Mucosa of descending colon (tissue), 3 donors: ENCODE results near the gene UPB1. TPM values are rescaled to one million over a fixed set of nuclear protein-coding genes. Genes with fewer than 3 reads are reported as not detected.

Experiments used
- ATAC-seq: fragments of 200-7000 bp; cut with Tn5 transposase; one replicate; pipeline ENCODE4 v1.9.1; 2020; ENCODE audit warnings: mild to moderate bottlenecking, moderate library complexity
- DNase-seq, 3 donors: peaks; one replicate each; pipeline ENCODE4 v3.0.0-alpha.2; 2020
- H3K36me3 ChIP-seq: fragments of 200-600 bp; one replicate; pipeline ENCODE4 v1.8.0; 2021; ENCODE audit warnings: low read depth, mild to moderate bottlenecking
- H3K4me1 ChIP-seq: fragments of 200-600 bp; one replicate; pipeline ENCODE4 v1.8.0; 2021; ENCODE audit warnings: low read depth, mild to moderate bottlenecking
- H3K4me3 ChIP-seq: fragments of 200-600 bp; one replicate; pipeline ENCODE4 v1.8.0; 2021; ENCODE audit warnings: mild to moderate bottlenecking
- H3K9me3 ChIP-seq: fragments of 200-600 bp; one replicate; pipeline ENCODE4 v1.8.0; 2021; ENCODE audit warnings: mild to moderate bottlenecking
- intact Hi-C, 2 donors: fragments of 100-400 bp; cut with DNase I in 1 of 2; cut with micrococcal nuclease in 1 of 2; formaldehyde crosslinking; loops; one replicate each; pipeline versions ENCODE4 v1.11.0 to v1.11.1; 2022; cut with DNase I, micrococcal nuclease
- total RNA-seq, 3 donors: library from RNA; stranded (reverse); fragmentation: NEBNext Ultra II Directional in 2 of 3; extraction: Animal tissue kit (Norgen Biotek cat#: 25700) in 2 of 3; gene quantifications; one replicate each; pipeline versions ENCODE4 v1.2.1 to v1.2.4, GENCODE V29; 2021 to 2023
- TF ChIP-seq, protein P1 (sequence below): fragments of 200-600 bp; IDR thresholded peaks from one replicate; pipeline ENCODE4 v1.8.0; 2022; ENCODE audit warnings: antibody characterized with exemption, mild to moderate bottlenecking
- donor health status: DM: no; HTN: no; CAD: no; lungs with moderate emphysema.
- donor health status: DM: no; HTN: no; CAD: no.
- donor health status: DM: no; HTN: yes; CAD: no.

The UPB1 gene
- total RNA-seq, 3 donors from 2014 or later: 0.16 to 0.20 (median 0.19) TPM

DNA sequence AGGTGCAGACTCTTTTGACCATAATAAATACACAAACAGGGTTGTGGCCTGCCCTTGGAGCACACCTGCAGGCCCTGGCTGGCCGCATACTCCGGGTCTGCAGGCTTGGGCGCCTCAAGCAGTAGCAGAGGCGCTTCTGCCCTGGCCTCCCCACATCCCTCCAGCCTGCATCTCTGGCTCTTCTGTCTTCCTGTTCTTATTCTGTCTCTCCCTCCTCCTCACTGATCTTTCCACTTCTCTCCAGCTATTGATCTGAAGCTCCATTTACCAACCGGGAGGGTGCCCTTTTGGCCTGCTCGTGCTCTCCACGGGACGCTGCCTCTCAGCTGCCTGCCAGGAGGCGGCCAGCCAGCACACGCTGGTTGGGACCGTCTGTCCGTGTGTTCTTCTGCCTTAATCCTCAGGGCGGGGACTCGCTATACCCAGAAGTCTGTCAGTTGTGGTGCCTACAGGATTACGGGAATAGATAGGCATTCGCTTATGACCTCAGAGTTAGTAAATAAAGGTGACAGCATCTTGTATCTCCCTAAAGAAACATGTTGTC, 5.2 kb downstream of the UPB1 start:
- intact Hi-C loops: no loop called here
- DNase-seq: no peak
- TF ChIP-seq, protein P1, sequence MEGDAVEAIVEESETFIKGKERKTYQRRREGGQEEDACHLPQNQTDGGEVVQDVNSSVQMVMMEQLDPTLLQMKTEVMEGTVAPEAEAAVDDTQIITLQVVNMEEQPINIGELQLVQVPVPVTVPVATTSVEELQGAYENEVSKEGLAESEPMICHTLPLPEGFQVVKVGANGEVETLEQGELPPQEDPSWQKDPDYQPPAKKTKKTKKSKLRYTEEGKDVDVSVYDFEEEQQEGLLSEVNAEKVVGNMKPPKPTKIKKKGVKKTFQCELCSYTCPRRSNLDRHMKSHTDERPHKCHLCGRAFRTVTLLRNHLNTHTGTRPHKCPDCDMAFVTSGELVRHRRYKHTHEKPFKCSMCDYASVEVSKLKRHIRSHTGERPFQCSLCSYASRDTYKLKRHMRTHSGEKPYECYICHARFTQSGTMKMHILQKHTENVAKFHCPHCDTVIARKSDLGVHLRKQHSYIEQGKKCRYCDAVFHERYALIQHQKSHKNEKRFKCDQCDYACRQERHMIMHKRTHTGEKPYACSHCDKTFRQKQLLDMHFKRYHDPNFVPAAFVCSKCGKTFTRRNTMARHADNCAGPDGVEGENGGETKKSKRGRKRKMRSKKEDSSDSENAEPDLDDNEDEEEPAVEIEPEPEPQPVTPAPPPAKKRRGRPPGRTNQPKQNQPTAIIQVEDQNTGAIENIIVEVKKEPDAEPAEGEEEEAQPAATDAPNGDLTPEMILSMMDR: no peak

DNA sequence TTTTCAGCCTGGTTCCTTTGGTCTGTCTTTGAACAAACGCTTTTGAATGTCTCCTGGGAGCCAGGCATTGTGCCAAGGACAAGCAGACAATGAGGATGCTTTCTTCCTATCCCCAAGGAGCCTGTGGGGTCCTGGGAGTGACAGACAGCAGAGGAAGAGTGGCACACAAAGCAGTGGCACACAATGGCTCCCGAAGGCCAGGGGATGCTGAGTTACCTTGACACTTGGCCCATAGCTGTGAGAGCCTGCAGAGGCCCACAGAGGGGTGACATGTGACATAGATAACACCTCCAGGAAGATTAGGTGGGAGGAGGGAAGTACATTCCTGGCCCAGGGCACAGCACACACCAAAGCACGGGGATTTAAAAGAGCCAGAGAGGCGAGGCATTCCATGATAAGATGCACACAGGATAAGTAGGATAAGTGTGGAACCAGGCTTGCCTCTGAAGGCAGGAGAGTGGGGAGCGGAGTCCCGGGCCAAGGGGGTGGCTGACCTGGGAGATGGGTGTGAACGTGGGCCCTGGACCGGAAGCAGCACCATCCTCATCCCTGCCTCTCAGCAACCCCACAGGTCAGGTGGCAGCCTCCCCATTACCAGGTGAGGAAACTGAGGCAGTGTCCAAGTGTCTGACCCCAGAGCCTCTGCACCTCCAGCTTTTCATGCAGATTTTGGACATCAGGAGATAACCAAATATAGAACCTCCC, 6.3 kb downstream of the UPB1 start:
- DNase-seq (no peak), ATAC-seq (no peak)
- Histone ChIP-seq H3K9me3 (no peaks in the 10 kb centered on the region), H3K4me3 (no peak overlapping the region), H3K36me3 (no peaks in the 10 kb centered on the region), H3K4me1 (peaks cover 8% of the 10 kb centered on the region)
- intact Hi-C loops: no loop called here
- TF ChIP-seq, protein P1: no peak

More for the DNA sequence above, 5.2 kb downstream of the UPB1 start:
- Histone ChIP-seq H3K9me3 (no peaks in the 10 kb centered on the region), H3K4me3 (no peak overlapping the region), H3K4me1 (no peaks in the 10 kb centered on the region), H3K36me3 (no peaks in the 10 kb centered on the region)
- no peak for ATAC-seq

DNA sequence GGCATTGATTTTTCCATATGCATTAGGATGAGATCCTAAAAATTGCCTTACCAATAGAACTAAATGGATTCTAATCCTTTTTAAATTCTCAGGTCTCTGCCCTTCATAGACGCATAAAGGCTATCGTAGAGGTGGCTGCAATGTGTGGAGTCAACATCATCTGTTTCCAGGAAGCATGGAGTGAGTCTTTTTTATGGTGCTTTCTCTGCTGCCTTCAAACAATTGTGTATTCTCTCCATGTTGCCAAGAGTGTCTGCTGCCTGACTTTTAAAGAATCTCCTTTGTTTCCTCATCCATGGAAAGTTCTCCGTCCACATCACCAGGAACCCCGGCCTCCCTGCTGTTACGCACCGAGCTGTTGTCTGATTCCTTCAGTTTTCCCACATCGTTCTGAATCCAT, 6.9 kb downstream of the UPB1 start:
- Histone ChIP-seq H3K9me3 (no peaks in the 10 kb centered on the region), H3K4me1 (peaks cover 12% of the 10 kb centered on the region), H3K4me3 (no peak overlapping the region), H3K36me3 (no peaks in the 10 kb centered on the region)
- no peak for DNase-seq
- intact Hi-C loops: no loop called here
- peak; percentile 34 for ATAC-seq
- TF ChIP-seq, protein P1: no peak

DNA sequence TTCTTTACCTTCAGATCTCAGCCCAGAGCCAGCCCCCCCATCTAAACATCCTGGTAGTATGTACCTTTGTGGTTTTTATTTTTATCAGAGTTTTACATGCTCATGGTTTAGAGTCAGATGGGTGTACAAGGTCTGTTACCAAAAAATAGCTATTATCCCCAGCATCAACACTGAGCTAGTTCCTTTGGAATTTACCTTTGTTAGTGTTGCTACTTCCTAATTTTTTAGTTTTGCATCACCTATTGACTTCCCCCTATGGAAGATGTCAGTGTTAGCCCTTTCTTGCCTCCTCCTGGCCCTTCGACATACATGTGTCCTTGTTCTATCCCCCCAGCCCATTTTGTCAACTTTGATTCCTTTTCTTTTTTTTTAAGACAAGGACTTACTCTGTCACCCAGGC, 7.4 kb downstream of the UPB1 start:
- DNase-seq: no peak
- ATAC-seq: no peak
- Histone ChIP-seq H3K36me3 (no peaks in the 10 kb centered on the region), H3K9me3 (no peaks in the 10 kb centered on the region), H3K4me3 (no peak overlapping the region), H3K4me1 (peaks cover 15% of the 10 kb centered on the region)
- intact Hi-C loops: no loop called here
- TF ChIP-seq, protein P1: no peak

DNA sequence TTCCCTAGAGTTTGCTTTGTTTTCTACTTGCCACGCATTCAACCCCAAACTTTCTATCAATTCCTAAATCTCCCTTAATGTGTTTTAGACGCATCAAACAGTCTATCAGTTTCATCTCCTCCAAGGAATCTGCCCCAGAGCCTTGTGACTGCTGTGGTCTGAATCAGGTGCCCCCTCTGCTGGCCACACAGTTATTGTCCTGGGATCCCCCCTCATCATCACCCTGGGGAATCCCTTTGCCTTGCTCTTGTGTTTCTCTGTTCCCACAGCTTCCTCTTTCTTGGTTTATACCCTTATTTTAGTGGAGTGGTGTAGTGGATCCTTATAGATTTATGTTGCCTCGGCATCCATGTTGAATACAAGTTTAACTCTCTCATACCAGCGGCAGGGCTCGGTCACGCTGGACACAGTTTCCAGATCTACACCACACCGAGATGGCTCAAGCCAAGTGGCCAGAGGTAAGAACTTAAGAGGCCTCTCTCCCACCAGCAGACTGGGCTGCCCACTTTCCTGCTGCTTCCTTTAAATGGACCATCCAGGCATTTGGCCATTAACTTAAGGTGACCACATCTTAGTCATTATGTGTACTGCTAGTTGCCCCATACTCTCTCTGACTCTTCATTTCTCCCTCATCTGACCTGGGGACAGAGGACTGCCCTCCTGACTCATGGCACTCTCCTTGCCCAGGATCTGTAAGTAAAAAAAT, 8.2 kb downstream of the UPB1 start:
- intact Hi-C loops: no loop called here
- Histone ChIP-seq H3K9me3 (no peaks in the 10 kb centered on the region), H3K4me3 (no peak overlapping the region), H3K36me3 (no peaks in the 10 kb centered on the region), H3K4me1 (peaks cover 15% of the 10 kb centered on the region)
- ATAC-seq: peak; percentile 64
- DNase-seq: peak in 2 of 3 donors; percentile 68 to 76
- TF ChIP-seq, protein P1: no peak
